Stimulated activated memory B cell treated with anti-CD40 and anti-IgM and Interleukin-4, amounts not matched to agents 10 μg/mL and 1 μg/mL and 100 μg/mL, for 72 hours (primary cell): ENCODE results near the gene EGFL6.
"Not testable (repeated sequence)": the region's sequence is repeated elsewhere in the genome, so short reads cannot be mapped to it uniquely, and the experiment has no call there.

Experiments used
- ATAC-seq: fragments of 150-1000 bp; cut with Tn5 transposase; 2 replicates; pipeline ENCODE4 v1.10.0; 2021
- H3K27ac Mint-ChIP-seq: one replicate; pipeline ENCODE4 v1.8.0; 2022; ENCODE audit warnings: mild to moderate bottlenecking, mixed read lengths
- H3K27me3 Mint-ChIP-seq: one replicate; pipeline ENCODE4 v1.8.0; 2022; ENCODE audit warnings: mixed read lengths
- H3K36me3 Mint-ChIP-seq: one replicate; pipeline ENCODE4 v1.8.0; 2022; ENCODE audit warnings: mixed read lengths
- H3K4me1 Mint-ChIP-seq: one replicate; pipeline ENCODE4 v1.8.0; 2022; ENCODE audit warnings: mixed read lengths
- H3K4me3 Mint-ChIP-seq: one replicate; pipeline ENCODE4 v1.8.0; 2022; ENCODE audit warnings: mild to moderate bottlenecking, moderate library complexity, mixed read lengths
- H3K9me3 Mint-ChIP-seq: one replicate; pipeline ENCODE4 v1.8.0; 2022; ENCODE audit warnings: mixed read lengths

Gene EGFL6

GRCh38 chrX:13627306-13627705 lies 57.9 kb downstream of the EGFL6 start:
- H3K4me3 Mint-ChIP-seq = no peak overlapping the region
- H3K4me1 Mint-ChIP-seq = no peaks in the 10 kb centered on the region
- no peaks in the 10 kb centered on the region for H3K9me3 Mint-ChIP-seq
- no peak for ATAC-seq
- H3K36me3 Mint-ChIP-seq = no peaks in the 10 kb centered on the region
- no peaks in the 10 kb centered on the region for H3K27me3 Mint-ChIP-seq
- no peak overlapping the region for H3K27ac Mint-ChIP-seq

- not testable (repeated sequence) for H3K4me1 Mint-ChIP-seq, H3K4me3 Mint-ChIP-seq, ATAC-seq, H3K36me3 Mint-ChIP-seq, H3K27me3 Mint-ChIP-seq, H3K27ac Mint-ChIP-seq
- peaks cover 10% of the 10 kb centered on the region for H3K9me3 Mint-ChIP-seq
These were observed 67.8 kb downstream of the EGFL6 start for GRCh38 chrX:13637224-13637623.

GRCh38 chrX:13638021-13638420 lies 68.6 kb downstream of the EGFL6 start:
- no peaks in the 10 kb centered on the region for H3K4me1 Mint-ChIP-seq
- H3K27ac Mint-ChIP-seq = no peak overlapping the region
- peaks cover 10% of the 10 kb centered on the region for H3K9me3 Mint-ChIP-seq
- no peak for ATAC-seq
- no peaks in the 10 kb centered on the region for H3K27me3 Mint-ChIP-seq
- no peak overlapping the region for H3K4me3 Mint-ChIP-seq
- H3K36me3 Mint-ChIP-seq = peaks cover 8% of the 10 kb centered on the region

- ATAC-seq = no peak
- peaks cover 8% of the 10 kb centered on the region for H3K36me3 Mint-ChIP-seq
- H3K27ac Mint-ChIP-seq = no peak overlapping the region
- H3K4me3 Mint-ChIP-seq = no peak overlapping the region
- no peaks in the 10 kb centered on the region for H3K4me1 Mint-ChIP-seq
- H3K9me3 Mint-ChIP-seq = peaks cover 10% of the 10 kb centered on the region
- H3K27me3 Mint-ChIP-seq = no peaks in the 10 kb centered on the region
These were observed 69.4 kb downstream of the EGFL6 start for GRCh38 chrX:13638826-13639225.

GRCh38 chrX:13641684-13642083 lies 72.3 kb downstream of the EGFL6 start:
- not testable (repeated sequence) for H3K36me3 Mint-ChIP-seq, H3K4me1 Mint-ChIP-seq, H3K4me3 Mint-ChIP-seq, H3K27ac Mint-ChIP-seq, H3K9me3 Mint-ChIP-seq, ATAC-seq, H3K27me3 Mint-ChIP-seq

- Mint-ChIP-seq H3K4me1 (peaks cover 8% of the 10 kb centered on the region), H3K27me3 (no peaks in the 10 kb centered on the region), H3K27ac (peak overlapping the region; percentile 41), H3K9me3 (no peaks in the 10 kb centered on the region), H3K4me3 (no peak overlapping the region), H3K36me3 (no peaks in the 10 kb centered on the region)
- ATAC-seq = no peak
These were observed 76.2 kb downstream of the EGFL6 start for GRCh38 chrX:13645464-13646153.

GRCh38 chrX:13646154-13646549 lies 76.8 kb downstream of the EGFL6 start:
- Mint-ChIP-seq H3K36me3 (no peaks in the 10 kb centered on the region), H3K27me3 (no peaks in the 10 kb centered on the region), H3K4me3 (no peak overlapping the region), H3K4me1 (peaks cover 8% of the 10 kb centered on the region), H3K9me3 (no peaks in the 10 kb centered on the region), H3K27ac (peak overlapping the region; percentile 41)
- no peak for ATAC-seq

- H3K4me3 Mint-ChIP-seq = no peak overlapping the region
- H3K36me3 Mint-ChIP-seq = no peaks in the 10 kb centered on the region
These were observed 78.4 kb downstream of the EGFL6 start for GRCh38 chrX:13647709-13648212.

GRCh38 chrX:13648336-13648735 lies 78.9 kb downstream of the EGFL6 start:
- not testable (repeated sequence) for H3K4me1 Mint-ChIP-seq, H3K9me3 Mint-ChIP-seq, H3K4me3 Mint-ChIP-seq, H3K36me3 Mint-ChIP-seq, ATAC-seq, H3K27me3 Mint-ChIP-seq
- H3K27ac Mint-ChIP-seq = peak overlapping the region; percentile 68

More at GRCh38 chrX:13647709-13648212, 78.4 kb downstream of the EGFL6 start:
- Mint-ChIP-seq H3K4me1 (peaks cover 8% of the 10 kb centered on the region), H3K27ac (peak overlapping the region; percentile 68), H3K27me3 (no peaks in the 10 kb centered on the region), H3K9me3 (no peaks in the 10 kb centered on the region)
- ATAC-seq = peak; percentile 43

GRCh38 chrX:13649838-13650237 lies 80.4 kb downstream of the EGFL6 start:
- H3K27me3 Mint-ChIP-seq = no peaks in the 10 kb centered on the region
- H3K27ac Mint-ChIP-seq = no peak overlapping the region
- ATAC-seq = no peak
- no peaks in the 10 kb centered on the region for H3K9me3 Mint-ChIP-seq
- peaks cover 9% of the 10 kb centered on the region for H3K4me1 Mint-ChIP-seq
- no peaks in the 10 kb centered on the region for H3K36me3 Mint-ChIP-seq
- no peak overlapping the region for H3K4me3 Mint-ChIP-seq

GRCh38 chrX:13650318-13650717 lies 80.9 kb downstream of the EGFL6 start:
- H3K27ac Mint-ChIP-seq = no peak overlapping the region
- ATAC-seq = no peak

GRCh38 chrX:13651150-13651549 lies 81.7 kb downstream of the EGFL6 start:
- Mint-ChIP-seq H3K27me3 (no peaks in the 10 kb centered on the region), H3K27ac (no peak overlapping the region), H3K36me3 (no peaks in the 10 kb centered on the region), H3K4me1 (peaks cover 11% of the 10 kb centered on the region), H3K9me3 (no peaks in the 10 kb centered on the region), H3K4me3 (no peak overlapping the region)
- ATAC-seq = no peak

More at GRCh38 chrX:13650318-13650717, 80.9 kb downstream of the EGFL6 start:
- H3K9me3 Mint-ChIP-seq = no peaks in the 10 kb centered on the region
- no peaks in the 10 kb centered on the region for H3K27me3 Mint-ChIP-seq
- H3K36me3 Mint-ChIP-seq = no peaks in the 10 kb centered on the region
- H3K4me1 Mint-ChIP-seq = peaks cover 13% of the 10 kb centered on the region
- H3K4me3 Mint-ChIP-seq = no peak overlapping the region

- peaks cover 7% of the 10 kb centered on the region for H3K4me1 Mint-ChIP-seq
- ATAC-seq = no peak
- H3K27ac Mint-ChIP-seq = peak overlapping the region; percentile 92
- no peaks in the 10 kb centered on the region for H3K27me3 Mint-ChIP-seq
- H3K36me3 Mint-ChIP-seq = no peaks in the 10 kb centered on the region
- peak overlapping the region; percentile 86 for H3K4me3 Mint-ChIP-seq
- H3K9me3 Mint-ChIP-seq = no peaks in the 10 kb centered on the region
These were observed 82.9 kb downstream of the EGFL6 start for GRCh38 chrX:13652287-13652793.

GRCh38 chrX:13652850-13653693 lies 83.7 kb downstream of the EGFL6 start, which contains the start of gene TCEANC:
TCEANC (plus strand) TSS chrX:13653141; CDS start chrX:13662509, 9,368 bp downstream.
- Mint-ChIP-seq H3K9me3 (no peaks in the 10 kb centered on the region), H3K36me3 (no peaks in the 10 kb centered on the region), H3K4me3 (peak within 1 kb of the TSS; percentile 86), H3K27me3 (no peaks in the 10 kb centered on the region), H3K27ac (peak within 1 kb of the TSS; percentile 92), H3K4me1 (peaks cover 7% of the 10 kb centered on the region)
- peak; percentile 98 for ATAC-seq

- Mint-ChIP-seq H3K27me3 (no peaks in the 10 kb centered on the region), H3K27ac (peak overlapping the region; percentile 92), H3K36me3 (no peaks in the 10 kb centered on the region), H3K9me3 (no peaks in the 10 kb centered on the region), H3K4me1 (peaks cover 7% of the 10 kb centered on the region), H3K4me3 (no peak overlapping the region)
- ATAC-seq = no peak
These were observed 84.7 kb downstream of the EGFL6 start for GRCh38 chrX:13654116-13654515.
